Astrocyte of the cerebellum (primary cell): ENCODE results near the gene FSTL4.

Experiments
- DNase-seq: peaks from one replicate; pipeline ENCODE4 v3.0.0-alpha.2; 2011; ENCODE audit warnings: low read depth
- H3K4me3 ChIP-seq: 2 replicates; pipeline ENCODE4 v1.5.1; 2011; ENCODE audit warnings: mild to moderate bottlenecking, low read depth, low read length, moderate library complexity
- CTCF ChIP-seq: IDR thresholded peaks from 2 replicates; pipeline ENCODE4 v1.5.1; 2012; ENCODE audit warnings: low read length, low read depth, moderate library complexity, mild to moderate bottlenecking; ENCODE audit errors: missing control alignments
- in situ Hi-C: cut with HindIII; loops from 2 replicates; pipeline ENCODE4 v1.10.0; 2017; ENCODE audit warnings: low sequenced_read_pairs

Gene FSTL4

GRCh38 chr5:133236541-133236951 lies 375.8 kb downstream of the FSTL4 start:
- no peak for TF ChIP-seq CTCF
- in situ Hi-C loops, result no loop called here
- no peak overlapping the region for H3K4me3 ChIP-seq
- no peak for DNase-seq

- DNase-seq, result no peak
Observed at GRCh38 chr5:133235696-133236426, 376.5 kb downstream of the FSTL4 start.

GRCh38 chr5:133234911-133235310 lies 377.4 kb downstream of the FSTL4 start:
- DNase-seq, result no peak
- TF ChIP-seq CTCF, result no peak
- no peak overlapping the region for H3K4me3 ChIP-seq
- in situ Hi-C loops, result no loop called here

More at GRCh38 chr5:133235696-133236426, 376.5 kb downstream of the FSTL4 start:
- no peak for TF ChIP-seq CTCF
- in situ Hi-C loops, result no loop called here
- H3K4me3 ChIP-seq, result no peak overlapping the region

- H3K4me3 ChIP-seq, result no peak overlapping the region
- no peak for DNase-seq
- TF ChIP-seq CTCF, result no peak
- in situ Hi-C loops, result no loop called here
Observed at GRCh38 chr5:133234273-133234672, 378.1 kb downstream of the FSTL4 start.

- no peak for TF ChIP-seq CTCF
- no peak overlapping the region for H3K4me3 ChIP-seq
- in situ Hi-C loops, result no loop called here
- no peak for DNase-seq
Observed at GRCh38 chr5:133233616-133234015, 378.7 kb downstream of the FSTL4 start.

- no peak overlapping the region for H3K4me3 ChIP-seq
- no peak for DNase-seq
- in situ Hi-C loops, result no loop called here
- no peak for TF ChIP-seq CTCF
Observed at GRCh38 chr5:133232911-133233310, 379.4 kb downstream of the FSTL4 start.

- in situ Hi-C loops, result no loop called here
- H3K4me3 ChIP-seq, result no peak overlapping the region
- no peak for TF ChIP-seq CTCF
- no peak for DNase-seq
Observed at GRCh38 chr5:133232435-133232834, 379.9 kb downstream of the FSTL4 start.
